SK-N-SH (cell line): ENCODE measurements around the gene BAZ1B. TPM values are rescaled to one million over a fixed set of nuclear protein-coding genes. Genes with fewer than 3 reads are reported as not detected.
"Not testable (repeated sequence)": the region's sequence is repeated elsewhere in the genome, so short reads cannot be mapped to it uniquely, and the experiment has no call there.

Experiments used
- CTCF ChIA-PET: fragments of 300-600, 350-600 bp; formaldehyde crosslinking; extraction: SDS; loops from one replicate; lab custom pipeline; 2021; lab: Yijun Ruan, JAX
- POLR2A ChIA-PET: fragments of 350-600 bp; sonication (Branson Sonifier 250); formaldehyde crosslinking; extraction: SDS; loops from one replicate; lab custom pipeline; 2020; ENCODE audit warnings: antibody characterized with exemption, inconsistent platforms; lab: Yijun Ruan, JAX
- DNase-seq: peaks from one replicate; pipeline ENCODE4 v3.0.0; 2012
- H2AFZ ChIP-seq: fragments of 200-600 bp; sonication (generic); 2 replicates; pipeline ENCODE4 v1.8.1; 2016; ENCODE audit warnings: antibody characterized with exemption, mild to moderate bottlenecking, low read depth
- H3F3A ChIP-seq: fragments of 200-600 bp; sonication (generic); replicated peaks from 2 replicates; pipeline ENCODE3; 2016; ENCODE audit warnings: antibody characterized with exemption, mild to moderate bottlenecking; ENCODE audit not compliant: insufficient read depth
- H3K27ac ChIP-seq, 2 experiments: fragments of 200-500 bp in 1 of 2; fragments of 200-600 bp in 1 of 2; sonication (Bioruptor generic) in 1 of 2; sonication (generic), shearing (Covaris generic) in 1 of 2; 2 replicates each; pipeline versions ENCODE4 v1.5.1 to v1.6.1; 2014 to 2016; ENCODE audit warnings: low read depth in 2 of 2, inconsistent platforms in 1 of 2, low read length in 1 of 2, mild to moderate bottlenecking in 1 of 2, mixed read lengths in 1 of 2
- H3K27me3 ChIP-seq: fragments of 200-600 bp; sonication (generic), shearing (Covaris generic); 2 replicates; pipeline ENCODE4 v1.6.1; 2016; ENCODE audit warnings: mixed run types; ENCODE audit not compliant: insufficient read depth
- H3K36me3 ChIP-seq, 2 experiments: fragments of 200-500 bp in 1 of 2; fragments of 200-600 bp in 1 of 2; sonication (Bioruptor generic) in 1 of 2; sonication (generic) in 1 of 2; replicated peaks in 1 of 2; 2 replicates each; pipeline versions ENCODE3 to v1.5.1; 2014 to 2016; ENCODE audit warnings: low read length in 1 of 2, mild to moderate bottlenecking in 1 of 2; ENCODE audit not compliant: insufficient read depth in 2 of 2, control insufficient read depth in 1 of 2
- H3K4me1 ChIP-seq, 2 experiments: fragments of 200-500 bp in 1 of 2; fragments of 200-600 bp in 1 of 2; sonication (Bioruptor generic) in 1 of 2; sonication (generic), shearing (Covaris generic) in 1 of 2; 2 replicates each; pipeline versions ENCODE4 v1.5.1 to v1.6.1; 2014 to 2016; ENCODE audit warnings: low read depth in 1 of 2, low read length in 1 of 2, mixed run types in 1 of 2; ENCODE audit not compliant: insufficient read depth in 2 of 2, control insufficient read depth in 1 of 2
- H3K4me2 ChIP-seq: fragments of 200-600 bp; sonication (generic), shearing (Covaris generic); 2 replicates; pipeline ENCODE4 v1.6.1; 2017; ENCODE audit warnings: mixed run types
- H3K4me3 ChIP-seq, 2 experiments: fragments of 200-500 bp in 1 of 2; fragments of 200-600 bp in 1 of 2; sonication (Bioruptor generic) in 1 of 2; sonication (generic), shearing (Covaris generic) in 1 of 2; 2 replicates each; pipeline versions ENCODE4 v1.5.1 to v1.8.1; 2014 to 2016; ENCODE audit warnings: low read depth in 2 of 2, inconsistent platforms in 1 of 2, low read length in 1 of 2, mild to moderate bottlenecking in 1 of 2, mixed read lengths in 1 of 2, moderate library complexity in 1 of 2
- H3K79me2 ChIP-seq: fragments of 200-600 bp; sonication (generic); 2 replicates; pipeline ENCODE4 v1.8.1; 2017; ENCODE audit warnings: mild to moderate bottlenecking; ENCODE audit not compliant: insufficient read depth
- H3K9ac ChIP-seq: fragments of 200-600 bp; sonication (generic); 2 replicates; pipeline ENCODE4 v1.6.1; 2017; ENCODE audit warnings: mixed run types
- H3K9me2 ChIP-seq: fragments of 200-600 bp; sonication (generic); 2 replicates; pipeline ENCODE4 v1.6.1; 2017; ENCODE audit warnings: mixed run types
- H3K9me3 ChIP-seq: fragments of 200-600 bp; sonication (generic); 2 replicates; pipeline ENCODE4 v1.6.1; 2017; ENCODE audit warnings: mixed run types, mild to moderate bottlenecking, moderate library complexity
- H4K20me1 ChIP-seq: fragments of 200-600 bp; sonication (generic); 2 replicates; pipeline ENCODE4 v1.6.1; 2017; ENCODE audit warnings: mild to moderate bottlenecking, mixed run types; ENCODE audit not compliant: insufficient read depth
- EP300 ChIP-seq, 2 experiments: IDR thresholded peaks; 2 replicates each; pipeline versions ENCODE4 v1.4.0 to v1.6.1; 2012; ENCODE audit warnings: borderline replicate concordance in 1 of 2, low read depth in 1 of 2, low read length in 1 of 2
- FOSL2 ChIP-seq: IDR thresholded peaks from 2 replicates; pipeline ENCODE4 v1.4.0; 2012; ENCODE audit warnings: low read depth, mild to moderate bottlenecking, moderate library complexity, borderline replicate concordance
- FOXJ3 ChIP-seq: sonication (generic); formaldehyde crosslinking; IDR thresholded peaks from 2 replicates; pipeline ENCODE4 v1.5.1; 2020; ENCODE audit warnings: mild to moderate bottlenecking, missing genetic modification reagents
- JUND ChIP-seq: IDR thresholded peaks from 2 replicates; pipeline ENCODE4 v1.4.0; 2012
- MEF2A ChIP-seq: IDR thresholded peaks from 2 replicates; pipeline ENCODE4 v1.4.0; 2012; ENCODE audit warnings: low read depth, borderline replicate concordance
- NRF1 ChIP-seq: IDR thresholded peaks from 2 replicates; pipeline ENCODE4 v1.6.1; 2012; ENCODE audit warnings: low read depth, mild to moderate bottlenecking, low read length
- POLR2AphosphoS5 ChIP-seq: IDR thresholded peaks from 2 replicates; pipeline ENCODE4 v1.6.1; 2012; ENCODE audit warnings: low read depth, low read length
- SIN3A ChIP-seq: IDR thresholded peaks from 2 replicates; pipeline ENCODE4 v1.6.1; 2012; ENCODE audit warnings: low read depth, mild to moderate bottlenecking, low read length, moderate library complexity, borderline replicate concordance
- SMC3 ChIP-seq: IDR thresholded peaks from 2 replicates; pipeline ENCODE4 v1.6.1; 2012; ENCODE audit warnings: low read depth, low read length, improper control_type of control experiment
- TAF1 ChIP-seq: IDR thresholded peaks from 2 replicates; pipeline ENCODE4 v1.6.1; 2012; ENCODE audit warnings: low read depth, mild to moderate bottlenecking, low read length, moderate library complexity, borderline replicate concordance
- ZBTB33 ChIP-seq: IDR thresholded peaks from 2 replicates; pipeline ENCODE4 v1.4.0; 2012; ENCODE audit warnings: low read depth, borderline replicate concordance
- WGBS: methylation state at CpG from one replicate; pipeline ENCODE4 v1.1.6; 2017; ENCODE audit warnings: low lambda C conversion rate; 5-methylcytosine and 5-hydroxymethylcytosine counted together
- polyA plus RNA-seq, 3 experiments: library from polyadenylated mRNA; depleted of rRNA; stranded (reverse); fragments of >200 nt; gene quantifications; 2 replicates each; pipeline ENCODE4 v1.2.3, GENCODE V29; 2012
- TF ChIP-seq, protein P1 (sequence below): IDR thresholded peaks from 2 replicates; pipeline ENCODE4 v1.6.1; 2012; ENCODE audit warnings: mild to moderate bottlenecking, low read depth, low read length, moderate library complexity

The BAZ1B gene
- polyA plus RNA-seq, 1 of the 3 experiments (the other 2 are of a cell fraction), result 20.9 TPM

DNA sequence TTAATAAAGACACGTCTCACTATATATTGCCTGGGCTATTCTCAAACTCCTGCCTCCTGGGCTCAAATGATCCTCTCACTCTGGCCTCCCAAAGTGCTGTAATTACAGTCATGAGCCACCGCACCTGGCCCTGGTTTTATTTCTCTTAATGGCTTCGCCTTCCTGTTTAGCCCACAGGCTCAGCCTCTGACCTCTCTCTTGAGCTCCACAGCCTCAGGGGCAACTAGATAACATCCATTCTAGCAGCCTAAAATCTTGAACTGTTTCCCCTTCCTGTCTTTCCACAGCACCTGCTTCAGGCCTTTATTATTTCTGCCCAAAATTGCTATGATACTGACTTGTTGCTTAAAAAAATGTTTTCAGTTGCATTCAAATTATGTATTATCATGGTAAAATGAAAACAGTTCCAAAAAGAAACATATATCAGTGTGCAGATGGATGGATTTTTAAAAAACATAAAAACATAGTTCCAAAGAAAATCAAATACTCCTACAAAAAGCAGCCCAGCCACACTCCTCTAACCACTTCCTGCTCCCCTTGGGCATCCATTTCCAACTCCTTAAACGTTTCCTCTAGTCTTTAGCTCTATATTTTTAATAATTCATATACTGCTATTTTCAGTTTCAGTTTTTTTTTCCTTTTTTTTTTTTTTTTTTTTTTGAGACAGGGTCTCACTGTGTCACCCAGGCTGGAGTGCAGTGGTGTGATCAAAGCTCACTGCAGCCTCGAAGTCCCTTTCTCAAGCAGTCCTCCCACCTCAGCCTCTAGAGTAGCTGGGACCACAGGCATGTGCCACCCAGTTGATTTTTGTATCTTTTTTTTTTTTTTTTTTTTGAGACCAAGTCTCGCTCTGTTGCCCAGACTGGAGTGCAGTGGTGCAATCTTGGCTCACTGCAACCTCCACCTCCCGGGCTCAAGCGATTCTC is 5.1 kb upstream of the BAZ1B start:
- no peaks in the 10 kb centered on the region for H3K9me3 ChIP-seq
- H3K36me3 ChIP-seq, result no peaks in the 10 kb centered on the region
- H3K9me2 ChIP-seq, result no peaks in the 10 kb centered on the region
- no peaks in the 10 kb centered on the region for H4K20me1 ChIP-seq
- H3K27me3 ChIP-seq, result no peaks in the 10 kb centered on the region
- TF ChIP-seq FOXJ3 (CRISPR knock-in tag), result 0 out of 2 replicates have a peak, but pooled peaks have one; percentile 25
- peak in 1 of 2 experiments; percentile 24; a peak in 1 of 4 replicates for TF ChIP-seq EP300 (IDR thresholded peaks at IDR 0.05; ENCODE audit: borderline replicate concordance in 1 of 2, low read depth in 1 of 2, low read length in 1 of 2)
- TF ChIP-seq NRF1, result no peak
- H3K4me1 ChIP-seq, result peaks cover 4 to 12% of the 10 kb centered on the region in 2 experiments; a peak in 2 of 4 replicates
- peak overlapping the region; percentile 17 to 37; a peak in 3 of 4 replicates for H3K27ac ChIP-seq
- H3K9ac ChIP-seq, result no peak overlapping the region
- ChIA-PET CTCF (interaction anchor here (1.0 to 1.2 kb wide), 3 partner anchors 9 to 80 kb away, joined by 3 to 4 read pairs (median 3); no protein-coding TSS in a partner anchor), POLR2A (no interaction called here)
- peaks cover 25% of the 10 kb centered on the region for H3F3A ChIP-seq
- H3K4me2 ChIP-seq, result no peak overlapping the region
- H3K4me3 ChIP-seq, result no peak overlapping the region
- peak overlapping the region; percentile 38 for H2AFZ ChIP-seq
- 0 out of 2 replicates have a peak, but pooled peaks cover 6% of the 10 kb centered on the region for H3K79me2 ChIP-seq
- 84% methylated on average over 8 of the region's 8 CpGs for WGBS
- peak; percentile 55 for DNase-seq

DNA sequence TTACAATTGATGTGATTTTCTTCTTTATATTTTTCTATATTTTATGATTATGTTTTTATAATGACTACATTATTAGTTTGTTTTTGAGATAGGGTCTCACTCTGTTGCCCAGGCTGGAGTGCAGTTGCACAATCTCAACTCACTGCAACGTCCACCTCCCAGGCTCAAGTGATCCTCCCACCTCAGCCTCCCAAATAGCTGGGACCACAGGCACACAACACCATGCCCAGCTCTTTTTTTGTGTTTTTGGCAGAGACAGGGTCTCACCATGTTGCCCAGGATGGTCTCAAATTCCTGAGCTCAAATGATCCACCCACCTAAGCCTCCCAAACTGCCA is 4.0 kb upstream of the BAZ1B start:
- POLR2A ChIA-PET, H3K4me2 ChIP-seq, H3K36me3 ChIP-seq, H4K20me1 ChIP-seq, H3K4me3 ChIP-seq, H3K27me3 ChIP-seq, H3K9ac ChIP-seq, DNase-seq, H3K27ac ChIP-seq, H2AFZ ChIP-seq, H3K9me2 ChIP-seq, H3K9me3 ChIP-seq: not testable (repeated sequence)
- CTCF ChIA-PET, result interaction anchor here (1.4 kb wide), 1 partner anchor 10 kb away, joined by 3 read pairs; no protein-coding TSS in a partner anchor
- WGBS, result 82% methylated on average over 1 of the region's 1 CpG
- Histone ChIP-seq H3F3A (peaks cover 28% of the 10 kb centered on the region), H3K4me1 (peaks cover 4 to 12% of the 10 kb centered on the region in 2 experiments; a peak in 2 of 4 replicates), H3K79me2 (peaks cover 12% of the 10 kb centered on the region)

GRCh38 chr7:73521636-73522104 is 423 bp downstream of the BAZ1B start:
- 2% methylated on average over 25 of the region's 62 CpGs for WGBS
- Histone ChIP-seq H3K27me3 (no peaks in the 10 kb centered on the region), H4K20me1 (peaks cover 43% of the 10 kb centered on the region), H3K9me3 (no peaks in the 10 kb centered on the region), H3K79me2 (peaks cover 56% of the 10 kb centered on the region), H3F3A (peaks cover 25% of the 10 kb centered on the region), H3K4me1 (peaks cover 14 to 23% of the 10 kb centered on the region in 2 experiments), H3K4me3 (peak overlapping the region; percentile 69 to 83), H3K27ac (peak overlapping the region; percentile 77 to 92), H2AFZ (peak overlapping the region; percentile 44; the same call in 1 of the 2 replicates), H3K36me3 (peaks cover 9 to 31% of the 10 kb centered on the region in 2 experiments), H3K9me2 (no peaks in the 10 kb centered on the region), H3K4me2 (peak overlapping the region; percentile 94), H3K9ac (peak overlapping the region; percentile 85)
- ChIA-PET CTCF (interaction anchor here (0.6 to 2.1 kb wide), 8 partner anchors 13 to 217 kb away, joined by 3 to 11 read pairs (median 3); no protein-coding TSS in a partner anchor), POLR2A (interaction anchor here (1.2 to 1.8 kb wide), 9 partner anchors 10 to 198 kb away, joined by 3 to 13 read pairs (median 5); partner anchors contain the start of genes BCL7B and STX1A)
- DNase-seq, result peak; percentile 94
- no peak for TF ChIP-seq JUND
- TF ChIP-seq MEF2A, result no peak
- 0 out of 2 replicates have a peak, but pooled peaks have one; percentile 24 for TF ChIP-seq SIN3A
- TF ChIP-seq, protein P1, sequence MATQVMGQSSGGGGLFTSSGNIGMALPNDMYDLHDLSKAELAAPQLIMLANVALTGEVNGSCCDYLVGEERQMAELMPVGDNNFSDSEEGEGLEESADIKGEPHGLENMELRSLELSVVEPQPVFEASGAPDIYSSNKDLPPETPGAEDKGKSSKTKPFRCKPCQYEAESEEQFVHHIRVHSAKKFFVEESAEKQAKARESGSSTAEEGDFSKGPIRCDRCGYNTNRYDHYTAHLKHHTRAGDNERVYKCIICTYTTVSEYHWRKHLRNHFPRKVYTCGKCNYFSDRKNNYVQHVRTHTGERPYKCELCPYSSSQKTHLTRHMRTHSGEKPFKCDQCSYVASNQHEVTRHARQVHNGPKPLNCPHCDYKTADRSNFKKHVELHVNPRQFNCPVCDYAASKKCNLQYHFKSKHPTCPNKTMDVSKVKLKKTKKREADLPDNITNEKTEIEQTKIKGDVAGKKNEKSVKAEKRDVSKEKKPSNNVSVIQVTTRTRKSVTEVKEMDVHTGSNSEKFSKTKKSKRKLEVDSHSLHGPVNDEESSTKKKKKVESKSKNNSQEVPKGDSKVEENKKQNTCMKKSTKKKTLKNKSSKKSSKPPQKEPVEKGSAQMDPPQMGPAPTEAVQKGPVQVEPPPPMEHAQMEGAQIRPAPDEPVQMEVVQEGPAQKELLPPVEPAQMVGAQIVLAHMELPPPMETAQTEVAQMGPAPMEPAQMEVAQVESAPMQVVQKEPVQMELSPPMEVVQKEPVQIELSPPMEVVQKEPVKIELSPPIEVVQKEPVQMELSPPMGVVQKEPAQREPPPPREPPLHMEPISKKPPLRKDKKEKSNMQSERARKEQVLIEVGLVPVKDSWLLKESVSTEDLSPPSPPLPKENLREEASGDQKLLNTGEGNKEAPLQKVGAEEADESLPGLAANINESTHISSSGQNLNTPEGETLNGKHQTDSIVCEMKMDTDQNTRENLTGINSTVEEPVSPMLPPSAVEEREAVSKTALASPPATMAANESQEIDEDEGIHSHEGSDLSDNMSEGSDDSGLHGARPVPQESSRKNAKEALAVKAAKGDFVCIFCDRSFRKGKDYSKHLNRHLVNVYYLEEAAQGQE, result no peak
- no peak; the same call in 1 of the 2 replicates for TF ChIP-seq POLR2AphosphoS5
- no peak for TF ChIP-seq TAF1
- no peak for TF ChIP-seq FOSL2
- TF ChIP-seq SMC3, result no peak
- TF ChIP-seq ZBTB33, result peak; percentile 69; the same call in 1 of the 2 replicates
